ENCODE results near the gene ROBO2.

Gene ROBO2

GRCh38 chr3:77459926-77460325 lies 420.0 kb downstream of the ROBO2 start:
- ChIA-PET CTCF (no interaction called here), POLR2A (no interaction called here)
- no peak for DNase-seq (ENCODE audit: extremely low spot score)
- TF ChIP-seq NFRKB (IDR thresholded peaks at IDR 0.05) (no peak), ZNF384 (IDR thresholded peaks at IDR 0.05) (no peak)

DNA sequence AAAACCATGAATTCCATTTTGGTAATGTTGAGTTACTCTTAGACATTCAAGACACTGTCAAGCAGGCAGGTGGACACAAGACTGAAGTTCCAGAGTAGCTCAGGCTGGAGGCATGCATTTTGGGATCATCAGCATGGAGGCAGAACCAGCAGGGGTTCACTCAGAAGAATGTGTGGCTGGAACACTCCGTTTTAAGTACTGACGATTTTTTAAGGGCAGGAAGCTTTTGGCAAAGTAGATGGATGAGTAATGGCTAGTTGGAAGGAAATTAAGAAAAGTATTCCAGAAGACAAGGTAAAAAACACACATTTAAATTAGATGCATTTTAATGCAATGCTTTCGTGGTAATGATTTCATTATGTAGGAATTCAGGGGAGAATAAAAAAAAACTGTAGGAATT lies 420.4 kb downstream of the ROBO2 start:
- ChIA-PET CTCF (no interaction called here), POLR2A (no interaction called here)
- no peak for TF ChIP-seq L3MBTL2 (conservative IDR thresholded peaks at IDR 0.05)
- TF ChIP-seq FOXK2 (IDR thresholded peaks at IDR 0.05): no peak
- no peak for TF ChIP-seq NFRKB (IDR thresholded peaks at IDR 0.05)
- no peak for TF ChIP-seq SP1 (IDR thresholded peaks at IDR 0.05)
- no peak for TF ChIP-seq CTBP1 (IDR thresholded peaks at IDR 0.05; ENCODE audit: borderline replicate concordance)
- TF ChIP-seq ELF4 (IDR thresholded peaks at IDR 0.05): no peak
- TF ChIP-seq HDGF (IDR thresholded peaks at IDR 0.05; ENCODE audit: borderline replicate concordance): no peak
- TF ChIP-seq BHLHE40 (IDR thresholded peaks at IDR 0.05; ENCODE audit: borderline replicate concordance): no peak
- no peak for TF ChIP-seq SUZ12 (IDR thresholded peaks at IDR 0.05)
- TF ChIP-seq FOXM1 (IDR thresholded peaks at IDR 0.05; ENCODE audit: borderline replicate concordance): no peak
- no peak for TF ChIP-seq FOXA1 (IDR thresholded peaks at IDR 0.05)
- TF ChIP-seq, protein P1, sequence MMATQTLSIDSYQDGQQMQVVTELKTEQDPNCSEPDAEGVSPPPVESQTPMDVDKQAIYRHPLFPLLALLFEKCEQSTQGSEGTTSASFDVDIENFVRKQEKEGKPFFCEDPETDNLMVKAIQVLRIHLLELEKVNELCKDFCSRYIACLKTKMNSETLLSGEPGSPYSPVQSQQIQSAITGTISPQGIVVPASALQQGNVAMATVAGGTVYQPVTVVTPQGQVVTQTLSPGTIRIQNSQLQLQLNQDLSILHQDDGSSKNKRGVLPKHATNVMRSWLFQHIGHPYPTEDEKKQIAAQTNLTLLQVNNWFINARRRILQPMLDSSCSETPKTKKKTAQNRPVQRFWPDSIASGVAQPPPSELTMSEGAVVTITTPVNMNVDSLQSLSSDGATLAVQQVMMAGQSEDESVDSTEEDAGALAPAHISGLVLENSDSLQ (IDR thresholded peaks at IDR 0.05): no peak
- no peak for TF ChIP-seq LEF1 (IDR thresholded peaks at IDR 0.05; ENCODE audit: borderline replicate concordance)
- TF ChIP-seq ARNT (IDR thresholded peaks at IDR 0.05): no peak
- DNase-seq (ENCODE audit: extremely low spot score): no peak

DNA sequence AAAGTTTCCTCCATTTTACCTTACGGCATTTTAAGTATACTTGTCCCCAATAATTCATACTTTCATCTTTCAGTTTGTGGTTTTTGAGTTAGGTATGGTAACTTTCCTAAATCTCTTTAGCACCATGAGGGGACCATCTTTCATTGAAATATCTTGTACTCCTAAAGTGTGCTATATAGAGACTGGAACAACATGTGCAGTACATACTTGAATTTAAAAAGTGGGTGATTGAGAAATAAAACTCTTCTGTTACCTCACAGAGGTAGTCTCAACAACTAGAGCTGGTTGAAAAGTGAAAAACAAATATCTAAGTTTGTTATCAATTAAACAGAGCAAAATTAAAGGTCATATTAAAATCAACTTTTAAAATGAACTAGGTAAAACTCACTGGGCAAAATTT lies 423.1 kb downstream of the ROBO2 start:
- ChIA-PET CTCF (no interaction called here), POLR2A (no interaction called here)
- DNase-seq (ENCODE audit: extremely low spot score): no peak
- TF ChIP-seq BHLHE40 (IDR thresholded peaks at IDR 0.05; ENCODE audit: borderline replicate concordance) (no peak), HDGF (IDR thresholded peaks at IDR 0.05; ENCODE audit: borderline replicate concordance) (no peak), FOXA1 (IDR thresholded peaks at IDR 0.05) (no peak), FOXM1 (IDR thresholded peaks at IDR 0.05; ENCODE audit: borderline replicate concordance) (no peak)

DNA sequence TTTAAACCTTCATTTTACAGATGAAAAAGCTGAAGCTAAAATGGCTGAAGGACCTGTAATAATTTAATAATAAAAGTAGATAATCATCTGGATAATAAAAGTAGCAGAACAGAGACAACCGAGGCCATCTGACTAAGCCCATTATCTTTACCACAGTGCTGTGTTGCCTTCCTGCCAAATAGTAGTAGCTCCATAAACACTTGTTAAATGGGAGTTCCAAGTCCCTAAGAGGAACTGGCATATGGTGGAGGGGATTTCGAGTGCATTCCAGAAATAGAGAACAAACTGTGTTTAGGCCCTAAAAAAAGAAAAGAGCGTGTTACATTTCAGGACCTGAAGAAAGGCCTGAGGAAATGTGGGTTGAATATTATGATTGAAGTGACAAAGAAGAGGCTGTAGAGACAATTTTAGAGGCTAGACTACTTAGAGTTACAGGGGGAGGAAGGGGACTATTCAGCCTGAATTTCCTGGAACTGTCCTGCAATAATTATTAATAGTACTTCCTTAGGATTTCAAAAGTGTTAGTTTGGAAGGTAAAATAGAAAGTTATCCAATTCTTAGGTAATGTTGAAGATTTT lies 424.3 kb downstream of the ROBO2 start:
- TF ChIP-seq HDGF (IDR thresholded peaks at IDR 0.05; ENCODE audit: borderline replicate concordance): no peak
- TF ChIP-seq BHLHE40 (IDR thresholded peaks at IDR 0.05; ENCODE audit: borderline replicate concordance): no peak
- no peak for TF ChIP-seq TARDBP (IDR thresholded peaks at IDR 0.05)
- ChIA-PET POLR2A (no interaction called here), CTCF (no interaction called here)
- DNase-seq (ENCODE audit: extremely low spot score): no peak

DNA sequence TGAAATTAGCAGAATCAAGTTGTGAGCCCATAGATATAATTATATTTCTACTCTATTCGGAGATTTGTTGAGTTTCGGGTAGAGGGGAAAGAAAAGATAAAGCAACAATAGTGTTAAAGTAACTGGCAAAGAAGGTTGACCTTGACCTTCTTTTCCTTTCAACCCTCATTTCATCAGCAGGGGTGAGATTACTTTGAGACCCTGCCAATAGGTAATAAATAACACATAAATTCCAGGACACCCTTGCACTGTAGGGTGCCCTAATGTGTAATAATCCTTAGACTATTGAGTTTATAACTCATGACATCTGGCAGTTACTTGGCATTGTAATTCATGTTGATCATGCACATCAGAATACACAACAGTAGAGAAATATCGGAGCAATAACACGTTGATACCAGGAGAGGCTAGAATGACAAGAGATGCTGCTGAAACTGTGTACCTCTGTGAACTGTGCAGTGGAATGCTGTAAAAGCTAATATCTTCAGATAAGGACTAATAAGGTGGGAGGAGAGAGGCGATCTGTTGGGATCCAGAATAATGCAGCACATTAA lies 426.7 kb downstream of the ROBO2 start:
- DNase-seq (ENCODE audit: extremely low spot score): no peak
- POLR2A ChIA-PET: no interaction called here
- CTCF ChIA-PET: no interaction called here
- TF ChIP-seq SP1 (IDR thresholded peaks at IDR 0.05) (no peak), SUZ12 (IDR thresholded peaks at IDR 0.05) (no peak), CTBP1 (IDR thresholded peaks at IDR 0.05; ENCODE audit: borderline replicate concordance) (no peak), NFRKB (IDR thresholded peaks at IDR 0.05) (no peak), L3MBTL2 (conservative IDR thresholded peaks at IDR 0.05) (no peak)
- TF ChIP-seq, protein P1 (IDR thresholded peaks at IDR 0.05): peak; percentile 18; the same call in 1 of the 2 replicates

DNA sequence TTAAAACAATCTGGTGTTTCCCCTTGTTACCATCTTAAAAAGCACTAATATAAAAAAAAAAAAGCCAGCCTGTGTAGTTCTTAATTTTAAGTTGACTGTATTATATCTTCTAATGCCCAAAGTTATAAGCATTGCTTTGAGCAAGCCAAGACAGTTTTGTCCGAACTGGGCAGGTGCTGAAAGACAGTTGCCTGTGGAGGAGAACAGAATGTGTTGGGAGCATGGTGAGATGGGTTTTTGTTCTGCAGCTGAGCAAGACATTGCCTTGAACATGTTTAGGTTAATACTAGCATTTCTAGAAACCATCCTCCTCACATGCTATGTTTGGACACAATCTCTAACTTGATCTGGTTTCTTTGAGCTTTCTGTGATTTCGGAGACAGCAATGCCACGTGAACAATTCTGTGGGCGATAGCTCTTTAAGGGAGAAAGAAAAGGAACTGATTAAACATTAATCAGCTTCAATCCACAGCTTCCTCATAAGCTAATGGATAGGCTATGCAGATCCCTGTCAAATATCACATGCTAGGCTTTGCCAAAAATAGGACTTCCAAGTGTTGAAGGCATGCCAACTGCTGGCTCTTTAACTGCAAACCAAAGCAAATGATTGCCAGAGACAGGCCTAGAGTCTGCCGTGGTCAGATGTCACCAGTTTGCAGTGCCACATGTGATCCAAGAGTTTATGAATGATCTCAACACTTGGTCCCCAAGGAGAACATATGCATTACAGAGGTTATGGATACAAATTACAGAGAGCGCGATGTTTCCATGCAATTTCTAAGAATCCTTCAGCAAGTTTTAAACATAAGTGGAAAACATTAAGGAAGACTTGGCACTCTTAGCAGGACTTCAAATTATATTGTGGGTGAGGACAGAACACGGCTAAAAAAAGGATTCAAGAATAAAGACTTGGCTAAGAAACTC lies 428.1 kb downstream of the ROBO2 start:
- CTCF ChIA-PET: no interaction called here

DNA sequence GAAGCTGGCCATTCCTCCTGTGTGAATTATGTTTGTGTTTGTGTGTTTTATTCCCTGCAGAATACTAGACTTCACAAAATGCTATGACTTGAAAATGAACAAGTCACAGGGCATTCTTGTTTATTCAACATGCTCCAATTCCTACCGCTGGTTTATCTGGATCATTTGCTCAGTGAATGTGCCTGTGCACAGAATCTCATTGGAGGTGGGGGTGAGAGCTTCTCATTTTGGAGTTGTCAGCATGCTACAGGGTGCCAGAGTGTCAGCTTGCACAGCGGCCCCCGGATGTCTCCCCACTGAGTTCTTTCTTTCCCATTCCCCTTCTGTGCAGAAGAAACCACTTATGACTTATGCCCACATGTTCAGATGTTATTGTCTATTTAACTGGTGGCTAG lies 428.7 kb downstream of the ROBO2 start:
- POLR2A ChIA-PET: no interaction called here
- CTCF ChIA-PET: no interaction called here
- TF ChIP-seq L3MBTL2 (conservative IDR thresholded peaks at IDR 0.05): no peak
- no peak for DNase-seq (ENCODE audit: extremely low spot score)

More for the DNA sequence above, 428.1 kb downstream of the ROBO2 start:
- POLR2A ChIA-PET: no interaction called here
- DNase-seq (ENCODE audit: extremely low spot score): no peak
- TF ChIP-seq SP1 (IDR thresholded peaks at IDR 0.05): no peak
- no peak for TF ChIP-seq SUZ12 (IDR thresholded peaks at IDR 0.05)
- TF ChIP-seq FOXM1 (IDR thresholded peaks at IDR 0.05; ENCODE audit: borderline replicate concordance): no peak
- no peak for TF ChIP-seq CTBP1 (IDR thresholded peaks at IDR 0.05; ENCODE audit: borderline replicate concordance)
- TF ChIP-seq LEF1 (IDR thresholded peaks at IDR 0.05; ENCODE audit: borderline replicate concordance): no peak
- TF ChIP-seq HDGF (IDR thresholded peaks at IDR 0.05; ENCODE audit: borderline replicate concordance): no peak
- TF ChIP-seq ZNF384 (IDR thresholded peaks at IDR 0.05): no peak
- TF ChIP-seq FOXK2 (IDR thresholded peaks at IDR 0.05): no peak
- no peak for TF ChIP-seq L3MBTL2 (conservative IDR thresholded peaks at IDR 0.05)

Data from HEK293T (cell line).